Measurements from ENCODE around the gene TPP2.

Gene TPP2

GRCh38 chr13:102697929-102698648, 101.3 kb downstream of the TPP2 start:
- no peak overlapping the region for H3K27ac ChIP-seq
- no peak for TF ChIP-seq ZFX (IDR thresholded peaks at IDR 0.05; ENCODE audit: borderline replicate concordance)

- TF ChIP-seq ZFX (IDR thresholded peaks at IDR 0.05; ENCODE audit: borderline replicate concordance): no peak
- TF ChIP-seq CTCF (IDR thresholded peaks at IDR 0.05): no peak
- H3K27ac ChIP-seq: no peak overlapping the region
Measured at GRCh38 chr13:102698649-102698980, 101.8 kb downstream of the TPP2 start.

GRCh38 chr13:102699504-102699903, 102.7 kb downstream of the TPP2 start:
- TF ChIP-seq CTCF (IDR thresholded peaks at IDR 0.05) (no peak), ZFX (IDR thresholded peaks at IDR 0.05; ENCODE audit: borderline replicate concordance) (no peak)

GRCh38 chr13:102700088-102701031, 103.6 kb downstream of the TPP2 start:
- no peak for TF ChIP-seq CTCF (IDR thresholded peaks at IDR 0.05)
- TF ChIP-seq ZFX (IDR thresholded peaks at IDR 0.05; ENCODE audit: borderline replicate concordance): no peak
- H3K27ac ChIP-seq: no peak overlapping the region

More at GRCh38 chr13:102699504-102699903, 102.7 kb downstream of the TPP2 start:
- no peak overlapping the region for H3K27ac ChIP-seq

- H3K27ac ChIP-seq: no peak overlapping the region
- TF ChIP-seq ZFX (IDR thresholded peaks at IDR 0.05; ENCODE audit: borderline replicate concordance) (no peak), CTCF (IDR thresholded peaks at IDR 0.05) (no peak)
Measured at GRCh38 chr13:102701331-102701730, 104.5 kb downstream of the TPP2 start.

GRCh38 chr13:102702965-102703725, 106.4 kb downstream of the TPP2 start:
- H3K27ac ChIP-seq: no peak overlapping the region
- TF ChIP-seq CTCF (IDR thresholded peaks at IDR 0.05) (no peak), ZFX (IDR thresholded peaks at IDR 0.05; ENCODE audit: borderline replicate concordance) (no peak)

GRCh38 chr13:102703726-102704035, 106.9 kb downstream of the TPP2 start:
- H3K27ac ChIP-seq: no peak overlapping the region
- TF ChIP-seq CTCF (IDR thresholded peaks at IDR 0.05) (no peak), ZFX (IDR thresholded peaks at IDR 0.05; ENCODE audit: borderline replicate concordance) (no peak)
